Smooth muscle cell (in vitro differentiated cells): ENCODE results near the gene C10orf71. TPM values are rescaled to one million over a fixed set of nuclear protein-coding genes. Genes with fewer than 3 reads are reported as not detected.

Experiments used
- DNase-seq: peaks from one replicate; lab custom pipeline; 2025; ENCODE audit not compliant: unreplicated experiment; lab: John Stamatoyannopoulos, UW
- H2AFZ ChIP-seq: fragments of 200-600 bp; sonication (generic); 2 replicates; pipeline ENCODE4 v1.6.0; 2016; ENCODE audit warnings: antibody characterized with exemption, low read depth, mild to moderate bottlenecking
- H3F3A ChIP-seq: fragments of 200-600 bp; sonication (generic); 2 replicates; pipeline ENCODE4 v1.6.0; 2017; ENCODE audit warnings: antibody characterized with exemption, low read depth
- H3K27ac ChIP-seq: fragments of 200-600 bp; sonication (generic); 2 replicates; pipeline ENCODE4 v1.5.1; 2016; ENCODE audit warnings: low read depth, mild to moderate bottlenecking
- H3K27me3 ChIP-seq: fragments of 200-600 bp; sonication (generic); 2 replicates; pipeline ENCODE4 v1.6.1; 2016; ENCODE audit warnings: low read depth, mild to moderate bottlenecking
- H3K36me3 ChIP-seq: fragments of 200-600 bp; sonication (generic); 2 replicates; pipeline ENCODE4 v1.5.1; 2016; ENCODE audit warnings: low read depth
- H3K4me1 ChIP-seq: fragments of 200-600 bp; sonication (generic); 2 replicates; pipeline ENCODE4 v1.5.1; 2016; ENCODE audit warnings: low read depth
- H3K4me2 ChIP-seq: fragments of 200-600 bp; sonication (generic); 2 replicates; pipeline ENCODE4 v1.6.0; 2016; ENCODE audit warnings: mild to moderate bottlenecking
- H3K4me3 ChIP-seq: fragments of 200-600 bp; sonication (generic); 2 replicates; pipeline ENCODE4 v1.5.1; 2016; ENCODE audit warnings: mild to moderate bottlenecking
- H3K79me2 ChIP-seq: fragments of 200-600 bp; sonication (generic); 2 replicates; pipeline ENCODE4 v1.6.0; 2016; ENCODE audit warnings: low read depth, mild to moderate bottlenecking
- H3K9ac ChIP-seq: fragments of 200-600 bp; sonication (generic); 2 replicates; pipeline ENCODE4 v1.6.0; 2016; ENCODE audit warnings: low read depth
- H3K9me3 ChIP-seq: fragments of 200-600 bp; sonication (generic); replicated peaks from 2 replicates; pipeline ENCODE4 v1.5.1; 2016; ENCODE audit warnings: low read depth
- H4K20me1 ChIP-seq: fragments of 200-600 bp; sonication (generic); 2 replicates; pipeline ENCODE4 v1.6.0; 2016; ENCODE audit warnings: low read depth
- CTCF ChIP-seq: fragments of 200-600 bp; sonication (generic); IDR thresholded peaks from 2 replicates; pipeline ENCODE4 v1.5.1; 2017; ENCODE audit warnings: borderline replicate concordance, mild to moderate bottlenecking, antibody characterized with exemption; ENCODE audit not compliant: insufficient read depth, poor library complexity, severe bottlenecking
- WGBS: methylation state at CpG from one replicate; pipeline ENCODE4 v1.1.7; 2016; ENCODE audit warnings: low lambda C conversion rate; 5-methylcytosine and 5-hydroxymethylcytosine counted together
- polyA plus RNA-seq: library from polyadenylated mRNA; unstranded; fragments of >200 nt; fragmentation: Nextera tagmentation; extraction: Ambion mirVana; gene quantifications from 2 replicates; pipeline ENCODE4 v1.2.1, GENCODE V29; 2016
- total RNA-seq: library from RNA; depleted of rRNA; stranded (reverse); fragments of >200 nt; gene quantifications from 2 replicates; pipeline ENCODE4 v1.2.3, GENCODE V29; 2014

The C10orf71 gene
- total and polyA plus RNA-seq, 2 experiments from 2014 or later: not detected

- H3K4me1 ChIP-seq: no peaks in the 10 kb centered on the region
- H3K4me2 ChIP-seq: no peak overlapping the region
- no peak for DNase-seq
- no peak overlapping the region for H3K9ac ChIP-seq
- H3K36me3 ChIP-seq: no peaks in the 10 kb centered on the region
- H3K79me2 ChIP-seq: no peaks in the 10 kb centered on the region
- no peak overlapping the region for H3K27ac ChIP-seq
- no peaks in the 10 kb centered on the region for H3K9me3 ChIP-seq
- H4K20me1 ChIP-seq: no peaks in the 10 kb centered on the region
- no peak for TF ChIP-seq CTCF
- no peaks in the 10 kb centered on the region for H3K27me3 ChIP-seq
- WGBS: 85% methylated on average over 4 of the region's 4 CpGs
- H2AFZ ChIP-seq: no peak overlapping the region
- no peaks in the 10 kb centered on the region for H3F3A ChIP-seq
- H3K4me3 ChIP-seq: no peak overlapping the region
Measured at GRCh38 chr10:49351669-49352068, 52.7 kb downstream of the C10orf71 start.

GRCh38 chr10:49352323-49352722 is 53.4 kb downstream of the C10orf71 start:
- no peaks in the 10 kb centered on the region for H4K20me1 ChIP-seq
- WGBS: 90% methylated on average over 2 of the region's 2 CpGs
- no peaks in the 10 kb centered on the region for H3K9me3 ChIP-seq
- H3K4me2 ChIP-seq: no peak overlapping the region
- no peaks in the 10 kb centered on the region for H3K79me2 ChIP-seq
- H3K4me3 ChIP-seq: no peak overlapping the region
- no peak overlapping the region for H3K27ac ChIP-seq
- no peaks in the 10 kb centered on the region for H3F3A ChIP-seq
- no peak overlapping the region for H3K9ac ChIP-seq
- H3K27me3 ChIP-seq: no peaks in the 10 kb centered on the region
- H2AFZ ChIP-seq: no peak overlapping the region
- no peak for DNase-seq
- H3K4me1 ChIP-seq: no peaks in the 10 kb centered on the region
- no peaks in the 10 kb centered on the region for H3K36me3 ChIP-seq
- TF ChIP-seq CTCF: no peak

- TF ChIP-seq CTCF: no peak
- 86% methylated on average over 6 of the region's 6 CpGs for WGBS
- Histone ChIP-seq H3F3A (no peaks in the 10 kb centered on the region), H3K9ac (no peak overlapping the region), H3K4me2 (no peak overlapping the region), H3K79me2 (no peaks in the 10 kb centered on the region), H4K20me1 (no peaks in the 10 kb centered on the region), H2AFZ (no peak overlapping the region), H3K4me3 (no peak overlapping the region), H3K4me1 (no peaks in the 10 kb centered on the region), H3K27me3 (no peaks in the 10 kb centered on the region), H3K27ac (no peak overlapping the region), H3K9me3 (no peaks in the 10 kb centered on the region), H3K36me3 (no peaks in the 10 kb centered on the region)
- no peak for DNase-seq
Measured at GRCh38 chr10:49353026-49353894, 54.3 kb downstream of the C10orf71 start.
